Activated CD8-positive, alpha-beta T cell treated with anti-CD3 and anti-CD28 coated beads, Interleukin-2, amount 10 ng/mL, durations not matched to agents 7 days and 5 days (primary cell): ENCODE results near the gene BDH2. TPM values are rescaled to one million over a fixed set of nuclear protein-coding genes. Genes with fewer than 3 reads are reported as not detected.
A peak's percentile ranks its signal among the peaks of the same experiment; 100 is the strongest.

Source experiments
- ATAC-seq: fragments of 150-1000 bp; cut with Tn5 transposase; one replicate; pipeline ENCODE4 v1.10.0; 2021; ENCODE audit warnings: moderate library complexity
- CTCF ChIA-PET: fragments of 350-600 bp; sonication (Branson Sonifier 250); formaldehyde crosslinking; loops from one replicate; lab custom pipeline; 2021; ENCODE audit warnings: antibody characterized with exemption; lab: Charles Lee
- POLR2A ChIA-PET: fragments of 350-600 bp; sonication (Branson Sonifier 250); formaldehyde crosslinking; loops from one replicate; lab custom pipeline; 2021; ENCODE audit warnings: antibody characterized with exemption; lab: Charles Lee
- DNase-seq: peaks from one replicate; pipeline ENCODE4 v3.0.0-alpha.2; 2020
- H3K27ac Mint-ChIP-seq: one replicate; pipeline ENCODE4 v1.8.0; 2021; ENCODE audit warnings: mild to moderate bottlenecking, mixed read lengths
- H3K27me3 Mint-ChIP-seq: one replicate; pipeline ENCODE4 v1.8.0; 2021; ENCODE audit warnings: low read depth, mixed read lengths
- H3K36me3 Mint-ChIP-seq: one replicate; pipeline ENCODE4 v1.8.0; 2021; ENCODE audit warnings: low read depth, mixed read lengths
- H3K4me1 Mint-ChIP-seq: one replicate; pipeline ENCODE4 v1.8.0; 2021; ENCODE audit warnings: low read depth, mixed read lengths
- H3K4me3 Mint-ChIP-seq: one replicate; pipeline ENCODE4 v1.8.0; 2021; ENCODE audit warnings: mild to moderate bottlenecking, mixed read lengths
- H3K9me3 Mint-ChIP-seq: one replicate; pipeline ENCODE4 v1.8.0; 2022; ENCODE audit warnings: mixed read lengths; ENCODE audit not compliant: insufficient read depth
- total RNA-seq, 2 experiments: library from RNA; stranded (reverse); gene quantifications; one replicate each; pipeline ENCODE4 v1.2.3, GENCODE V29; 2021

BDH2 gene
- total RNA-seq, 2 experiments from 2014 or later = 19.5 to 22.7 TPM

DNA sequence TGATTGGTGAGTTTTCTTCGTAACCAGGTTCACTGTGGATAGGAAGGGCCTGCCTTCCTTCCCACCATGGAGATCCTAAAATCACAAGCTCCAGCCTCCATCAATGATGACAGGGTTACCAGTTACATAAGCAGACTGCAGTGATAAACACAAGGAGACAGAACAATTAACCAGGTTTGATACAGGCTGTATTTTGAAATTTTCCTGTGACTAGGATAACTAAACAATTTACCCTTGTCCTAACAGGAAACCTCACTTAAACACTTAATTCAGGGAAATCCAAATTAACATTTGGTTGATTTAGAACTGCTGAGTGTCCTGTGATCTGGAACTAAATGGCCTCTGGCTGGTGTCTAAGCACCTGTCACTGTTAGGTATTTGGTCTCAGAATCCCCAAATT, 20.0 kb downstream of the BDH2 start:
- POLR2A ChIA-PET = no interaction called here
- ATAC-seq (no peak), DNase-seq (no peak)
- Mint-ChIP-seq H3K36me3 (peaks cover 6% of the 10 kb centered on the region), H3K4me1 (peaks cover 27% of the 10 kb centered on the region), H3K27ac (no peak overlapping the region), H3K27me3 (no peaks in the 10 kb centered on the region), H3K4me3 (no peak overlapping the region), H3K9me3 (no peaks in the 10 kb centered on the region)
- CTCF ChIA-PET = interaction anchor here (1.0 to 9.6 kb wide), 3 partner anchors 10 to 319 kb away, joined by 3 to 115 read pairs (median 9); partner anchors contain the start of genes BDH2 and MANBA

GRCh38 chr4:103076747-103077347, 22.8 kb downstream of the BDH2 start, which contains the start of gene SLC9B2:
SLC9B2 (minus strand) TSS chr4:103076761; CDS start chr4:103067550, 9,211 bp downstream.
- POLR2A ChIA-PET = no interaction called here

DNA sequence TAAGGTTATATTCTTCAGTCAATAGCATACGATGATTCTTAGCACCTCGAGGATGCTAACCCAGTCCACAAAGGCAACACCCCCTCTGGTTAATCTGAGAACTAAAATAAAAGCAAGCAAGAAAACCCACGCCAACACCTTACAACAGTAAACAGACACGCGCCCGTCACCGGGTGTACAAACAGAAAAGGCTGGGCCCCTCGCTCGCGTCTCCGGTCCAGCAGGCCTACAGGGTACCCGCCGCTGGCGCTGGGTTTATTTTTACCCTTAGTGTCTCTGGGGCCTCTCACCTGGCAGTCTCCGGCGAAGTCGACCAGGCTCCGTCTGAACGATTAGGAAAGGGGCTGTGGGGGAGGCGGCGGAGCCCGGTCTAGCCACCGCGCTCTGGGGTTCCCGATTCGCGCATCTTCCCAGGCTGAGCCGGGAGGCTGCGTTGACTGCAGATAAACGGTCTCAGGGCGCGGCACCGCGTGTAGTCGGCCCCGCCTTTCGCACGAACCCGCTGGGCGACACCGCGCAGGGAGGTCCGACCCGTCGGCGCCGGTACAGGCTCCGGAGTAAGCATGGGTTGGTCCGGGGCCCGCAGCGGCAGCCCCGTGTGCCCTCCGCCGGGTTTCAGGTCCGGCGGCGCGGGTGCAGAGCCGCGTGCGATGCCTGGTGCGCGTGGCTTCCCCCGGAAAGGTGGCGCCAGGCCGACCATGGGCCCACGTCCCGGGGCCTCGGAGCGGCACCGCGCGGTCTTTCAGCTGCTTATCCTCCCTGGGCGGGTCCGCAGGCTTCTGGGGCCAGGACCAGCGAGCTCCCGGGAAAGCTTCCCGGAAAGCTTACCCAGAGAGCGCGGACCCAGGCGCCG, 23.5 kb downstream of the BDH2 start:
- H3K9me3 Mint-ChIP-seq = no peaks in the 10 kb centered on the region
- H3K27ac Mint-ChIP-seq = peak overlapping the region; percentile 99
- peaks cover 21% of the 10 kb centered on the region for H3K36me3 Mint-ChIP-seq
- ChIA-PET POLR2A (interaction anchor here (0.6 to 1.1 kb wide), 5 partner anchors 15 to 207 kb away, joined by 3 to 5 read pairs (median 3); partner anchors contain the start of gene CISD2), CTCF (interaction anchor here (0.5 to 9.6 kb wide), 5 partner anchors 12 to 31 kb away, joined by 3 to 115 read pairs (median 25); partner anchors contain the start of gene BDH2)
- peak; percentile 79 for ATAC-seq
- peak overlapping the region; percentile 98 for H3K4me3 Mint-ChIP-seq
- peak; percentile 74 for DNase-seq
- H3K4me1 Mint-ChIP-seq = peaks cover 48% of the 10 kb centered on the region
- H3K27me3 Mint-ChIP-seq = no peaks in the 10 kb centered on the region

More at GRCh38 chr4:103076747-103077347, 22.8 kb downstream of the BDH2 start, which contains the start of gene SLC9B2:
- Mint-ChIP-seq H3K27ac (peak within 1 kb of the TSS; percentile 99), H3K9me3 (no peaks in the 10 kb centered on the region), H3K27me3 (no peaks in the 10 kb centered on the region), H3K4me3 (peak within 1 kb of the TSS; percentile 98), H3K4me1 (peaks cover 48% of the 10 kb centered on the region), H3K36me3 (peaks cover 24% of the 10 kb centered on the region)
- ATAC-seq (peak; percentile 71), DNase-seq (no peak)
- CTCF ChIA-PET = interaction anchor here (0.5 to 9.6 kb wide), 5 partner anchors 12 to 32 kb away, joined by 3 to 115 read pairs (median 25); partner anchors contain the start of gene BDH2

DNA sequence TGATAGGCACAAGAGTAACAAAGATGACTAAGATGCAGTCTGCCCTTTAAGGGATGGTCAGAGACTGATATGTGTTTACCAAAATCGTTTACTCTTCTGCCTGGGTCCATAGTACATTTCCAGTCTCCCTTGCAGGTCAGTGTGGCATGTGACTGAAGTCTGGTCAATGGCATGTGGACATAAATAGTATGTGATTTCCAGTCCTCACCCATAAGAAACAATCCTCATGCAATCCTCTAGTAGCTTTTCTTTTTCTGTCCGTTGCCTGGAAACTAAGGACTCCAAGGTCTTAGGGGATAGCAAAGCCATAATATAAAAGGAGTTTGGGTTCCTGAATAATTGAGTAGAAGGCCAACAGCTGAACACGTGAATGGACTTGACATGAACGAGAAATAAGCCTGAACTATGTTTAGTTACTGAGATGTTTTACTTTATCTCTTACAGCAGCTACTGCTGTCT, 24.2 kb downstream of the BDH2 start:
- H3K4me1 Mint-ChIP-seq = peaks cover 48% of the 10 kb centered on the region
- H3K9me3 Mint-ChIP-seq = no peaks in the 10 kb centered on the region
- H3K4me3 Mint-ChIP-seq = peak overlapping the region; percentile 98
- POLR2A ChIA-PET = interaction anchor here (0.6 to 1.3 kb wide), 6 partner anchors 16 to 248 kb away, joined by 3 to 5 read pairs (median 3); partner anchors contain the start of genes CISD2 and UBE2D3
- ATAC-seq (no peak), DNase-seq (no peak)
- CTCF ChIA-PET = interaction anchor here (0.6 to 9.6 kb wide), 7 partner anchors 8 to 248 kb away, joined by 3 to 115 read pairs (median 17); partner anchors contain the start of genes BDH2 and UBE2D3
- peaks cover 21% of the 10 kb centered on the region for H3K36me3 Mint-ChIP-seq
- H3K27me3 Mint-ChIP-seq = no peaks in the 10 kb centered on the region
- H3K27ac Mint-ChIP-seq = peak overlapping the region; percentile 99

GRCh38 chr4:103074744-103075434, 24.7 kb downstream of the BDH2 start:
- no peaks in the 10 kb centered on the region for H3K27me3 Mint-ChIP-seq
- peaks cover 21% of the 10 kb centered on the region for H3K36me3 Mint-ChIP-seq
- peak overlapping the region; percentile 98 for H3K4me3 Mint-ChIP-seq
- no peak for DNase-seq
- ChIA-PET POLR2A (interaction anchor here (0.9 to 1.3 kb wide), 4 partner anchors 32 to 247 kb away, joined by 3 to 5 read pairs (median 4); partner anchors contain the start of gene UBE2D3), CTCF (interaction anchor here (0.6 to 9.6 kb wide), 10 partner anchors 9 to 247 kb away, joined by 3 to 115 read pairs (median 4); partner anchors contain the start of genes BDH2 and UBE2D3)
- ATAC-seq = no peak
- H3K4me1 Mint-ChIP-seq = peaks cover 48% of the 10 kb centered on the region
- peak overlapping the region; percentile 99 for H3K27ac Mint-ChIP-seq
- H3K9me3 Mint-ChIP-seq = no peaks in the 10 kb centered on the region

- no peak for ATAC-seq
- ChIA-PET CTCF (interaction anchor here (0.6 to 9.6 kb wide), 6 partner anchors 16 to 246 kb away, joined by 3 to 115 read pairs (median 4); partner anchors contain the start of genes BDH2 and UBE2D3), POLR2A (interaction anchor here (1.3 kb wide), 1 partner anchor 246 kb away, joined by 5 read pairs; the partner anchor contains the start of gene UBE2D3)
- Mint-ChIP-seq H3K27me3 (no peaks in the 10 kb centered on the region), H3K36me3 (peaks cover 24% of the 10 kb centered on the region), H3K4me3 (peak overlapping the region; percentile 98), H3K27ac (no peak overlapping the region), H3K4me1 (peaks cover 44% of the 10 kb centered on the region), H3K9me3 (no peaks in the 10 kb centered on the region)
- no peak for DNase-seq
These were observed 25.7 kb downstream of the BDH2 start for GRCh38 chr4:103073792-103074438.

GRCh38 chr4:103067841-103068547, 31.6 kb downstream of the BDH2 start:
- CTCF ChIA-PET = no interaction called here
- Mint-ChIP-seq H3K27ac (no peak overlapping the region), H3K36me3 (peaks cover 45% of the 10 kb centered on the region), H3K27me3 (no peaks in the 10 kb centered on the region), H3K4me3 (no peak overlapping the region), H3K9me3 (no peaks in the 10 kb centered on the region), H3K4me1 (peaks cover 16% of the 10 kb centered on the region)
- ATAC-seq (no peak), DNase-seq (no peak)
- POLR2A ChIA-PET = no interaction called here

- CTCF ChIA-PET = interaction anchor here (0.6 to 1.4 kb wide), 4 partner anchors 14 to 1683 kb away, joined by 3 to 5 read pairs (median 4); no protein-coding TSS in a partner anchor
- DNase-seq = no peak
- POLR2A ChIA-PET = no interaction called here
- Mint-ChIP-seq H3K27ac (no peak overlapping the region), H3K4me1 (no peaks in the 10 kb centered on the region), H3K27me3 (no peaks in the 10 kb centered on the region), H3K4me3 (no peak overlapping the region), H3K36me3 (peaks cover 46% of the 10 kb centered on the region), H3K9me3 (no peaks in the 10 kb centered on the region)
- ATAC-seq = no peak
These were observed 39.0 kb downstream of the BDH2 start for GRCh38 chr4:103060453-103061148.

DNA sequence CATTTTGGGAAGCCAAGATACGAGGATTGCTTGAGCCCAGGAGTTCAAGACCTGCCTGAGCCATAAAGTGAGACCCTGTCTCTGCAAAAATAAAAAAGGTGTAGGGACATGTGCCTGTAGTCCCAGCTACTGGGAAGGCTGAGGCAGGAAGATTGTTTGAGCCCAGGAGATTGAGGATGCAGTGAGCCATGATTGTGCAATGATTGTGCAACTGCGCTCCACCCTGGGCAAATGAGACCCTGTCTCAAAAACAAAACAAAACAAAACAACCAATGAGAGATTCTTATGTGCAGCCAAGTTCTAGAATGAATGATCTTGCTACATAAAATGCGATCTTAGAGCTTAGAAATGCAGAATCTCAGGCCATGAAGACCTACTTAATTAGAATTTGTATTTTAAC, 45.6 kb downstream of the BDH2 start:
- DNase-seq = no peak
- CTCF ChIA-PET = no interaction called here
- H3K36me3 Mint-ChIP-seq = peaks cover 19% of the 10 kb centered on the region
- no peak overlapping the region for H3K27ac Mint-ChIP-seq
- H3K4me3 Mint-ChIP-seq = no peak overlapping the region
- no peaks in the 10 kb centered on the region for H3K27me3 Mint-ChIP-seq
- no peak for ATAC-seq
- no peaks in the 10 kb centered on the region for H3K9me3 Mint-ChIP-seq
- no peaks in the 10 kb centered on the region for H3K4me1 Mint-ChIP-seq
- POLR2A ChIA-PET = no interaction called here
